Natural killer cell (primary cell): Measurements from ENCODE around the gene RTBDN. TPM values are rescaled to one million over a fixed set of nuclear protein-coding genes. Genes with fewer than 3 reads are reported as not detected.

Experiments used
- ATAC-seq, 3 donors: fragments of 150-1000 bp in 2 of 3; fragments of 200-7000 bp in 1 of 3; cut with Tn5 transposase; 1 replicate in 1 of 3; 2 replicates in 2 of 3; pipeline ENCODE4 v1.10.0; 2021; ENCODE audit warnings: mild to moderate bottlenecking in 2 of 3, moderate library complexity in 2 of 3
- DNase-seq, 2 donors: peaks; one replicate each; pipeline versions ENCODE4 v3.0.0 to v3.0.0-alpha.2; 2013 to 2021; ENCODE audit warnings: mixed read lengths in 1 of 2
- H3K27ac ChIP-seq: one replicate; pipeline ENCODE4 v1.5.1; 2013; ENCODE audit warnings: mild to moderate bottlenecking, low read length
- H3K27me3 ChIP-seq: one replicate; pipeline ENCODE4 v1.6.1; 2013; ENCODE audit warnings: low read length; ENCODE audit not compliant: control insufficient read depth, insufficient read depth
- H3K36me3 ChIP-seq: one replicate; pipeline ENCODE4 v1.6.1; 2013; ENCODE audit warnings: low read length; ENCODE audit not compliant: control insufficient read depth, insufficient read depth
- H3K4me1 ChIP-seq: one replicate; pipeline ENCODE4 v1.6.1; 2013; ENCODE audit warnings: low read length; ENCODE audit not compliant: control insufficient read depth, insufficient read depth
- H3K4me3 ChIP-seq: one replicate; pipeline ENCODE4 v1.5.1; 2013; ENCODE audit warnings: low read length
- H3K9me3 ChIP-seq: one replicate; pipeline ENCODE4 v1.6.1; 2013; ENCODE audit warnings: low read length; ENCODE audit not compliant: control insufficient read depth, insufficient read depth
- H3K27ac Mint-ChIP-seq, 2 donors: one replicate each; pipeline ENCODE4 v1.8.0; 2022; ENCODE audit warnings: mild to moderate bottlenecking in 2 of 2, mixed read lengths in 2 of 2, moderate library complexity in 1 of 2
- H3K27me3 Mint-ChIP-seq, 2 donors: one replicate each; pipeline ENCODE4 v1.8.0; 2022; ENCODE audit warnings: low read depth in 2 of 2, mixed read lengths in 2 of 2
- H3K36me3 Mint-ChIP-seq: one replicate; pipeline ENCODE4 v1.8.0; 2022; ENCODE audit warnings: mixed read lengths
- H3K4me1 Mint-ChIP-seq, 2 donors: one replicate each; pipeline ENCODE4 v1.8.0; 2022; ENCODE audit warnings: mixed read lengths in 2 of 2
- H3K4me3 Mint-ChIP-seq: one replicate; pipeline ENCODE4 v1.8.0; 2022; ENCODE audit warnings: mild to moderate bottlenecking, moderate library complexity, mixed read lengths
- H3K9me3 Mint-ChIP-seq, 2 donors: one replicate each; pipeline ENCODE4 v1.8.0; 2022; ENCODE audit warnings: mixed read lengths in 2 of 2
- WGBS: methylation state at CpG from one replicate; pipeline ENCODE4 v1.1.7; 2013; ENCODE audit warnings: missing lambda C conversion rate; ENCODE audit not compliant: insufficient coverage; 5-methylcytosine and 5-hydroxymethylcytosine counted together
- intact Hi-C: fragments of 100-400 bp; cut with micrococcal nuclease; formaldehyde crosslinking; loops from one replicate; pipeline ENCODE4 v1.14.2; 2022
- total RNA-seq, 4 donors: library from RNA; stranded (reverse); fragments of 120-200 nt in 1 of 4; gene quantifications; one replicate each; pipeline versions ENCODE4 v1.2.3 to v1.2.4, GENCODE V29; 2013 to 2022
- TF ChIP-seq, protein P1 (sequence below): fragments of 200-600 bp; IDR thresholded peaks from one replicate; pipeline ENCODE4 v1.8.0; 2022; ENCODE audit warnings: antibody characterized with exemption

The RTBDN gene
- total RNA-seq, 3 donors from 2014 or later (not counting 1 experiment from before 2014, with no cell fraction given), result not detected

DNA sequence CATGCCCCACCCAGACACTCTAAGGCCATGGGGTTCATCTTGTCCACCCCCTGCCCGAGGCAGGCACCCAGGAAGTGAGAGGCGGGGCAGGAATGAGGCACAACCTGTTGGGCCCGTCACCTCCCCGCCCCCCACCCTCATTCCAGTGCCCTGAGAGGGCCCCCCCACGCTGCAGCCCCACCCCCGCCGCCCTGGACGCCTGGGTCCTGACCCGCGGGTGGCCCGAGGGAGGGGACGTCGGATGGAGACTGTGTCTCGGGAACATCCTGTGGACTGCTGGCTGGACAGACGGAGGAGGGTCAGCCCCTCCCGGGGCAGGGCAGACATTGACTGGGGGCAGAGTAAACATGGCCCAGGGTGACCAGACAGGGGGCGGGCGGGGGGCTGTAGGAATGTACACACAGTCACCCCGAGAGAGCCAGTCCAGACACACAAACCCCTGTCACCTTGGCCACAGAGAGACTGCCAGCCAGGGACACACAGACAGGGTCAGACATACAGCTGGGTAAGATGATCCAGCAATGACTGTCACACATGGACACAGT, 50.5 kb downstream of the RTBDN start:
- no peak overlapping the region for H3K4me3 ChIP-seq
- Mint-ChIP-seq H3K36me3 (no peaks in the 10 kb centered on the region), H3K4me1 (peaks cover 7 to 19% of the 10 kb centered on the region in 2 donors), H3K27ac (peak overlapping the region in 1 of 2 donors; percentile 19), H3K27me3 (no peaks in the 10 kb centered on the region), H3K4me3 (peak overlapping the region; percentile 17), H3K9me3 (no peaks in the 10 kb centered on the region)
- peaks cover 77% of the 10 kb centered on the region for H3K4me1 ChIP-seq
- no peaks in the 10 kb centered on the region for H3K27me3 ChIP-seq
- DNase-seq, result no peak
- TF ChIP-seq, protein P1, sequence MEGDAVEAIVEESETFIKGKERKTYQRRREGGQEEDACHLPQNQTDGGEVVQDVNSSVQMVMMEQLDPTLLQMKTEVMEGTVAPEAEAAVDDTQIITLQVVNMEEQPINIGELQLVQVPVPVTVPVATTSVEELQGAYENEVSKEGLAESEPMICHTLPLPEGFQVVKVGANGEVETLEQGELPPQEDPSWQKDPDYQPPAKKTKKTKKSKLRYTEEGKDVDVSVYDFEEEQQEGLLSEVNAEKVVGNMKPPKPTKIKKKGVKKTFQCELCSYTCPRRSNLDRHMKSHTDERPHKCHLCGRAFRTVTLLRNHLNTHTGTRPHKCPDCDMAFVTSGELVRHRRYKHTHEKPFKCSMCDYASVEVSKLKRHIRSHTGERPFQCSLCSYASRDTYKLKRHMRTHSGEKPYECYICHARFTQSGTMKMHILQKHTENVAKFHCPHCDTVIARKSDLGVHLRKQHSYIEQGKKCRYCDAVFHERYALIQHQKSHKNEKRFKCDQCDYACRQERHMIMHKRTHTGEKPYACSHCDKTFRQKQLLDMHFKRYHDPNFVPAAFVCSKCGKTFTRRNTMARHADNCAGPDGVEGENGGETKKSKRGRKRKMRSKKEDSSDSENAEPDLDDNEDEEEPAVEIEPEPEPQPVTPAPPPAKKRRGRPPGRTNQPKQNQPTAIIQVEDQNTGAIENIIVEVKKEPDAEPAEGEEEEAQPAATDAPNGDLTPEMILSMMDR, result no peak
- H3K9me3 ChIP-seq, result no peaks in the 10 kb centered on the region
- no peaks in the 10 kb centered on the region for H3K36me3 ChIP-seq
- peak overlapping the region; percentile 98 for H3K27ac ChIP-seq
- intact Hi-C loops, result loop anchor here (10.0 kb wide), 1 partner anchor 261 kb away; no protein-coding TSS in a partner anchor
- no peak for ATAC-seq
- WGBS, result 63% methylated on average over 17 of the region's 19 CpGs

DNA sequence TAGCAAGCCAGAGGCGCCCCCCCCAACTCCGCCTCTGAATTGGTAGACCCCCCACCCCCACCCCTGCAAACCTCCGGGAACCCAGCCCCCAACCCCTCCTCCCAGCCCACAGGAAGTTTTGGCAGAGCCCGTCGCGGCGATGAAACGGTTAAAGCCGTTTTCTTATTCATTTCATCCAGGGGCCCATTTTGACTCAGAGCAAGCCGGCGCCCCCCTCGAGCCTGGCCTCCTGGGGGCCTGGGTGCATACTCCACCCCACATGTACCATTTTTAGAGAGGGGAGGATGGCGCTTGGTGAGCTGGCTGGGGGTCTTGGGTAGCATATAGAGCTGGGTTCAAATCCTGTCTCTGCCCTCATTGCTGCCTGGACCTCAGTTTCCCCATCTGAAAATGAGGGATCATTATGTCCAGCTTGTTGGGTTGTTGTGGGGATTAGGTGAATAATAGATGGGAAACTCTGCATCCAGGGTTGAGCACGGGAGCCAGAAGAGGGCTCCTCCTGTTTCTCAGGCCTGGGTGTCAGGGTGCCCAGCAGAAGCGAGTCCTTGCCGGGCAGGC, 51.0 kb downstream of the RTBDN start:
- Mint-ChIP-seq H3K4me3 (peak overlapping the region; percentile 17), H3K27ac (peak overlapping the region in 1 of 2 donors; percentile 19), H3K27me3 (no peaks in the 10 kb centered on the region), H3K4me1 (peaks cover 8 to 20% of the 10 kb centered on the region in 2 donors), H3K36me3 (no peaks in the 10 kb centered on the region), H3K9me3 (no peaks in the 10 kb centered on the region)
- H3K4me3 ChIP-seq, result no peak overlapping the region
- H3K27ac ChIP-seq, result peak overlapping the region; percentile 98
- DNase-seq (peak in 1 of 2 donors; percentile 58), ATAC-seq (no peak)
- 19% methylated on average over 13 of the region's 16 CpGs for WGBS
- intact Hi-C loops, result loop anchor here (10.0 kb wide), 1 partner anchor 261 kb away; no protein-coding TSS in a partner anchor
- peaks cover 77% of the 10 kb centered on the region for H3K4me1 ChIP-seq
- TF ChIP-seq, protein P1, result no peak
- no peaks in the 10 kb centered on the region for H3K9me3 ChIP-seq
- H3K36me3 ChIP-seq, result no peaks in the 10 kb centered on the region
- no peaks in the 10 kb centered on the region for H3K27me3 ChIP-seq

DNA sequence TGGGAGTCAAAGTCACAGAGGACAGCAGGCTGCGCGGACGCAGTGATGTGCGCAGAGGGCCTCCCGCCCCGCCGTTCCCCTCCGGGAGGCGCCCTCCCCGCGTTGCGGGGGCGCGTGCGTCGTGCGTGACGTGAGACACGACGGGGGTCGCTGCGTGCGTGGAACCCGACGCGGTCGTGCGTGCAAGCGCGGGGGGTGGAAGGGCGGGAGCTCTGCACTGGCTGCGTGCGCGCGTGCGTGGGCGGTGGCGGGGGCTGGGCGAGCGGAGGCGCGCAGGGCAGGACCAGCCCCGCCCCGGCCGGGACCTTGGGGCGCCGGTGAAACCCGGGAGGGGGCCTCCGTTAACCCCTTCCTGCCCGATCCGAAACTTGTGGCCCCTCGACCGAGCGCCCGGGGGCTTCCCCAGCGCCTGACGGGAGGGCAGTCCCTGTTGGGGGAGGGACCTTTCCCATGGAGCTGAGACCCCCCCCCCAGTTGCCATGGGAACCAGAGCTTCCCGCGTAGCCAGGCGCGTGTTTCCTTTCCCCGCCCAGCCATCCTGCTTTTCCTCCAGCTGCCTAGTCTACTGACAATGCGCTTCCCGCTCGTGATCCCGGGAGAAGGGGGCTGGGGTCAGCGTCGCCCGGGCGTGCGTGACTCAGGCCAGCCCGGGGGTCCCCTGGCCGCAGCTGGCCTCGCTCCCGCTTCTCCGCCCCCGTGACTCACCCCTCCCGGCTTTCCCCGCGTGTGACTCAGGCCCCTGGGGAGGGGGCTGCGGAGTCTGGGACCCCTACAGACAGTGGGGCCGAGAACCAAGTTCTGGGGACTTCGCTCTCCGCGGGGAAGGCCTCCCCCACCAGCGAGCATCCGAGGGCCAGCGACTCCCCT, 51.7 kb downstream of the RTBDN start:
- H3K36me3 Mint-ChIP-seq, result no peaks in the 10 kb centered on the region
- ATAC-seq, result peak; percentile 59 to 81 (median 70)
- H3K4me1 Mint-ChIP-seq, result peaks cover 13 to 25% of the 10 kb centered on the region in 2 donors
- H3K9me3 Mint-ChIP-seq, result no peaks in the 10 kb centered on the region
- H3K27me3 ChIP-seq, result no peaks in the 10 kb centered on the region
- peaks cover 83% of the 10 kb centered on the region for H3K4me1 ChIP-seq
- H3K4me3 Mint-ChIP-seq, result peak overlapping the region; percentile 83
- intact Hi-C loops, result loop anchor here (1.0 to 10.0 kb wide), 2 partner anchors 9 to 262 kb away; partner anchors contain the start of gene JUNB
- 1% methylated on average over 88 of the region's 88 CpGs for WGBS
- H3K27ac ChIP-seq, result peak overlapping the region; percentile 98
- peak overlapping the region in 1 of 2 donors; percentile 75 for H3K27ac Mint-ChIP-seq
- no peaks in the 10 kb centered on the region for H3K9me3 ChIP-seq
- peak overlapping the region; percentile 51 for H3K4me3 ChIP-seq
- H3K27me3 Mint-ChIP-seq, result no peaks in the 10 kb centered on the region
- DNase-seq, result peak; percentile 87 to 98
- H3K36me3 ChIP-seq, result no peaks in the 10 kb centered on the region
- TF ChIP-seq, protein P1, result no peak
